Naive thymus-derived CD8-positive, alpha-beta T cell (primary cell): ENCODE measurements around the gene MRPL34. TPM values are rescaled to one million over a fixed set of nuclear protein-coding genes. Genes with fewer than 3 reads are reported as not detected.

Source experiments
- ATAC-seq, 2 donors: fragments of 150-1000 bp; cut with Tn5 transposase in 1 of 2; sonication (Bioruptor Pico), chemical (Tn5 transposase) in 1 of 2; 1 replicate in 1 of 2; 2 replicates in 1 of 2; pipeline ENCODE4 v1.10.0; 2021; ENCODE audit warnings: mild to moderate bottlenecking in 2 of 2, moderate library complexity in 2 of 2
- POLR2A ChIA-PET: fragments of 350-600 bp; sonication (Branson Sonifier 250); formaldehyde crosslinking; loops from one replicate; lab custom pipeline; 2021; ENCODE audit warnings: antibody characterized with exemption; lab: Charles Lee
- DNase-seq, 10 donors: peaks; one replicate each; pipeline versions ENCODE4 v3.0.0 to v3.0.0-alpha.2; 2020 to 2022
- H3K27ac Mint-ChIP-seq, 10 donors: one replicate each; pipeline ENCODE4 v1.8.0; 2020 to 2022; ENCODE audit warnings: mild to moderate bottlenecking in 10 of 10, mixed read lengths in 10 of 10, moderate library complexity in 4 of 10, inconsistent platforms in 1 of 10
- H3K27me3 Mint-ChIP-seq, 5 donors: one replicate each; pipeline ENCODE4 v1.8.0; 2021 to 2022; ENCODE audit warnings: mixed read lengths in 5 of 5
- H3K36me3 Mint-ChIP-seq, 3 donors: one replicate each; pipeline ENCODE4 v1.8.0; 2020 to 2022; ENCODE audit warnings: mixed read lengths in 3 of 3, mild to moderate bottlenecking in 2 of 3, inconsistent platforms in 1 of 3
- H3K4me1 Mint-ChIP-seq, 4 donors: one replicate each; pipeline ENCODE4 v1.8.0; 2021 to 2022; ENCODE audit warnings: mixed read lengths in 4 of 4
- H3K4me3 Mint-ChIP-seq, 10 donors: one replicate each; pipeline ENCODE4 v1.8.0; 2020 to 2022; ENCODE audit warnings: mild to moderate bottlenecking in 10 of 10, mixed read lengths in 10 of 10, moderate library complexity in 6 of 10, inconsistent platforms in 1 of 10
- H3K9me3 Mint-ChIP-seq, 9 donors: one replicate each; pipeline ENCODE4 v1.8.0; 2020 to 2022; ENCODE audit warnings: mixed read lengths in 9 of 9, mild to moderate bottlenecking in 3 of 9, inconsistent platforms in 1 of 9, moderate library complexity in 1 of 9
- polyA plus RNA-seq, 3 donors: library from polyadenylated mRNA; unstranded; fragments of 300-500 nt; fragmentation: Illumina TruSeq; gene quantifications; one replicate each; pipeline ENCODE4 v1.2.3, GENCODE V29; 2021
- total RNA-seq, 8 experiments: library from RNA in 2 of 8; stranded (reverse) in 2 of 8; gene quantifications; one replicate each; pipeline ENCODE4 v1.2.3 and lab custom pipeline; 2021 to 2026

MRPL34 gene
- total and polyA plus RNA-seq, 5 experiments from 2014 or later, result 69.3 to 221 (median 216) TPM

DNA sequence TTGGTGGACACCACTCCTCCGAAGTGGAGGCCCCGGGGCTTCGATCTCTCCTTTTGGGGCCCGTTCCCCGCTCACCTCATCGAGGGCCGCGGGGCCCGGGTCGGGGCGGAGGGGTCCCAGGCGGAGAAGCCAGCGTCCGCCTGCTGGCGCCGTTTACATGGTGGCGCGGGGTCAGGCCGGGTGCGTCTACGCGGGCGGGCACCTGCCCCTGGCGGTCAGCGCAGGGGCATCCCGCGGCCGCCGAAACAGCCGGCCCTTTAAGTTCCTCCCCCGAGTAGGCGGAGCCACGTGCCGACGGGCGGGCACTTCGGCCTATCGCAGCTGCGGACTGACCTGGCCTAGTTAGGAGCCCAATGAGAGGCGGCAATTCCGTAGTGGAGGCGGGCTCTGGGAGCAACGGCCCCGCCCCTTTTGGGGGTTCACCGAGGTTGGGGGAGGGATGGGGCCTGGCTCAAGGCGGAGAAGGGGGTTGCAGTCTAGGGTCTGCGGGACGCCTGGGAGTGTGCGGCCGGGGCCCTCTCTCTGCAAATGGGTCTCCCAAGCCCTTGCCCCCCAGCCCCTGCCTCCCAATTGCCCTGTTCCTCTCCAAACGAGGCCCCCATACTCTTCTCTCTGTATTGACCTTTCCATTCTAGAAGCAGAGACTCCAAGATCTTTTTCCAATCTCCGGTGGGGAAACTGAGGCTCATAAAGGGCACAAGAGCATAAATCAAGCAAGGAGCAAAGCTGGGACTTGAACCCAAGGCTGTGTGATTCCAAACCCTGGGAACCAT lies 2.3 kb upstream of the MRPL34 start, which contains the start of gene ABHD8:
ABHD8 (minus strand) TSS at position 259 of the 773 bp plus-strand sequence. CDS start 1,809 bp downstream, outside the sequence.
- peaks cover 0 to 8% (median 5%) of the 10 kb centered on the region in 3 donors for H3K36me3 Mint-ChIP-seq
- DNase-seq, result peak; percentile 90 to 97 (median 92)
- peaks cover 19 to 56% (median 42%) of the 10 kb centered on the region in 4 donors for H3K4me1 Mint-ChIP-seq
- H3K27me3 Mint-ChIP-seq, result no peaks in the 10 kb centered on the region
- H3K4me3 Mint-ChIP-seq, result peak within 1 kb of the TSS; percentile 73 to 86 (median 81)
- peak; percentile 76 to 81 for ATAC-seq
- peak within 1 kb of the TSS; percentile 31 to 88 (median 71) for H3K27ac Mint-ChIP-seq
- POLR2A ChIA-PET, result interaction anchor here (0.5 to 2.2 kb wide), 11 partner anchors 10 to 800 kb away, joined by 3 to 12 read pairs (median 4); partner anchors contain the start of genes ANO8 and RPL18A
- no peaks in the 10 kb centered on the region for H3K9me3 Mint-ChIP-seq

DNA sequence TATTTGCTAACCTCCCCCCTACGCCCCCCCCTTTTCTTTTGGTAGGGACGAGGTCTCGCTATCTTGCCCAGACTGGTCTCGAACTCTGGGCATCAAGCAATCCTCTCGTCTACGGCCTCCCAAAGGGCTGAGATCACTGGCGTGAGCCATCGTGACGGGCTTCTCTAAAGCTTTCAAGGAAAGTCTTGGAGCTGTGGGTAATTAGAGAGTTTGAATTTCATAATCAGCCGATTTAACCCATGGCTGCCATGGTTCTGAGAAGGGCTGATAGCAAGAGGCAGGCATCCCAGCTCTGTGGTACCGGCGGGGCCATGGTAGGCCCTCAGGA lies 1.8 kb upstream of the MRPL34 start:
- Mint-ChIP-seq H3K9me3 (no peaks in the 10 kb centered on the region), H3K36me3 (peaks cover 0 to 5% (median under 1%) of the 10 kb centered on the region in 3 donors), H3K4me3 (peak overlapping the region; percentile 58 to 86 (median 80)), H3K27me3 (no peaks in the 10 kb centered on the region), H3K4me1 (peaks cover 19 to 57% (median 43%) of the 10 kb centered on the region in 4 donors), H3K27ac (peak overlapping the region in 6 of 10 donors; percentile 59 to 88 (median 78))
- POLR2A ChIA-PET, result interaction anchor here (0.5 to 2.8 kb wide), 13 partner anchors 11 to 800 kb away, joined by 3 to 16 read pairs (median 4); partner anchors contain the start of genes ANO8, BABAM1 and RPL18A
- DNase-seq, result no peak
- ATAC-seq, result no peak

DNA sequence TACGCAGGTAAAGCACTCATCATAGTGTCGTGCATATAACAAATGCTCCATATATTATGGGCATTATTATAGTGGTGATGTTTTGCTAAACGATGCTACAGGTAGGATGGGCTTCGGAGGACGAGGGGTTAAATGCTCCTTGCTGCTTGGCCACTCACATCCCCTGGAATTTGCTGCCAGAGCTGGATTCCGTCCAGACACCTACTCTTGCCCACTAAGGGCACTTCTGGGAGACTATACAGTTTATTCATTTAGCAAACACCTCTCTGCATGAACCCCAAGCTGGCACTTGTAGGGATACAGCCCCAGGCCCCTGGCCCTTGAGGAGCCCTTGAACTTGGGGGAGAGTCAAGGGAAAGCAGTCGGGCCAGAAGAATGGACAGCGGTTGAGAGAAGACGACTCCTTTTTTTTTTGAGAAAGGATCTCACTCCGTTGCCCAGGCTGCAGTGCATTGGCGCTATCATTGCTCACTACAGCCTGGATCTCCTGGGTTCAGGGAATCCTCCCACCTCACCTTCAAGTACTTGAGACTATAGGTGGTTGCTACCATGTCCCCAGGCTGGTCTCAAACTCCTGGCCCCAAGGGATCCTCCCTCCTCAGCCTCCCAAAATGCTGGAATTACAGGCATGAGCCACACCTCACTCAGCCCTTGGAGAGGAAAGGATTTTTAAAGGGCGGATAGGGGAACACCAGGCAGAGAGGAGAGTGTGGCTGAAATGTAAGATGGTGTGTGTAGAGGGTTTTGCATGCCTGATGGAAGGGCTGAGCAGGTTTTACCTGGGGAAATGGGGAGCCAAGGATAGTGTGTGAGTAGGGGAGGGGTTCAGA lies 1.1 kb upstream of the MRPL34 start:
- ATAC-seq (no peak), DNase-seq (no peak)
- Mint-ChIP-seq H3K27me3 (no peaks in the 10 kb centered on the region), H3K27ac (peak overlapping the region; percentile 41 to 96 (median 89)), H3K9me3 (no peaks in the 10 kb centered on the region), H3K4me3 (peak overlapping the region; percentile 64 to 94 (median 90)), H3K36me3 (peaks cover 0 to 4% (median 0%) of the 10 kb centered on the region in 3 donors), H3K4me1 (peaks cover 23 to 63% (median 49%) of the 10 kb centered on the region in 4 donors)
- POLR2A ChIA-PET, result interaction anchor here (0.7 to 2.8 kb wide), 20 partner anchors 10 to 793 kb away, joined by 3 to 16 read pairs (median 4); partner anchors contain the start of genes ANO8, BABAM1, MVB12A and USE1

DNA sequence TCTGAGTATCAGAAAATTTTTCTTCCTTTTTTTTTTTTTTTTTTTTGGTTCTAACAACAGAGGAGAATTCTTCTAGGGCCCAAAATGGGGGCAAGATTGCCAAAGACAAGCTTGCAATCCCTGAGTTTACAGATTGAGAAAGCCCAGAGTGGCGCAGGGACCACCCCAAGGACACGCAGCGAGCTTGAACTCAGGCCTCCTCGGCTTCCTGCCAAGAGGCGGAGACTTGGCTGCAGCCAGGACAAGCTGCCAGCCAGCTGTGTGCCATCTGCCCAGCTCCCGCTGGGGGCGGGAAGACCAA lies 506 bp upstream of the MRPL34 start:
- peak overlapping the region; percentile 41 to 96 (median 92) for H3K27ac Mint-ChIP-seq
- POLR2A ChIA-PET, result interaction anchor here (0.7 to 2.8 kb wide), 16 partner anchors 10 to 792 kb away, joined by 3 to 16 read pairs (median 5); partner anchors contain the start of genes ANO8, BABAM1, MVB12A and USE1
- H3K27me3 Mint-ChIP-seq, result no peaks in the 10 kb centered on the region
- H3K9me3 Mint-ChIP-seq, result no peaks in the 10 kb centered on the region
- H3K4me3 Mint-ChIP-seq, result peak overlapping the region; percentile 82 to 94 (median 91)
- no peak for DNase-seq
- H3K4me1 Mint-ChIP-seq, result peaks cover 25 to 64% (median 53%) of the 10 kb centered on the region in 4 donors
- ATAC-seq, result no peak
- no peaks in the 10 kb centered on the region for H3K36me3 Mint-ChIP-seq

DNA sequence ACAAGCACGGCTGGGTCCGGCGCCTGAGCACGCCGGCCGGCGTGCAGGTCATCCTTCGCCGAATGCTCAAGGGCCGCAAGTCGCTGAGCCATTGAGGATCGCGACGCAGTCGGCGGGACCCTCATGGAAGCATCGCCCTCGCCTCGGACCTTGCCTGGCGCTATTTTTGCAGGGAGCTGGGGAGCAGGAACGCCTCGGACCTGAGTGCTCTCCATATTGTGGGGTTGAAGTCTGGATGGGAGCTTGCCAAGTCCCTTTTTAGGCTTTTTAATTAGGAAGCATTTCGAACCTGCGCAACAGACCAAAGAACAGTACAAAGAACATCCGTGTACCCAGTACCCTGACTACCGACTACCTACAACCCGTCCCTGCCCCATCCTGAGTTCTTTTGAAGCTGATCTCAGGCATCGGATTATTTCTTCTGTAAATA lies 628 bp downstream of the MRPL34 start:
- peak overlapping the region; percentile 82 to 94 (median 91) for H3K4me3 Mint-ChIP-seq
- no peaks in the 10 kb centered on the region for H3K27me3 Mint-ChIP-seq
- no peak for DNase-seq
- H3K4me1 Mint-ChIP-seq, result peaks cover 30 to 67% (median 63%) of the 10 kb centered on the region in 4 donors
- POLR2A ChIA-PET, result interaction anchor here (0.7 to 2.8 kb wide), 9 partner anchors 9 to 1857 kb away, joined by 4 to 10 read pairs (median 4); partner anchors contain the start of gene BABAM1
- peak overlapping the region in 9 of 10 donors; percentile 69 to 94 (median 93) for H3K27ac Mint-ChIP-seq
- H3K36me3 Mint-ChIP-seq, result peaks cover 0 to 1% (median 0%) of the 10 kb centered on the region in 3 donors
- no peak for ATAC-seq
- no peaks in the 10 kb centered on the region for H3K9me3 Mint-ChIP-seq

DNA sequence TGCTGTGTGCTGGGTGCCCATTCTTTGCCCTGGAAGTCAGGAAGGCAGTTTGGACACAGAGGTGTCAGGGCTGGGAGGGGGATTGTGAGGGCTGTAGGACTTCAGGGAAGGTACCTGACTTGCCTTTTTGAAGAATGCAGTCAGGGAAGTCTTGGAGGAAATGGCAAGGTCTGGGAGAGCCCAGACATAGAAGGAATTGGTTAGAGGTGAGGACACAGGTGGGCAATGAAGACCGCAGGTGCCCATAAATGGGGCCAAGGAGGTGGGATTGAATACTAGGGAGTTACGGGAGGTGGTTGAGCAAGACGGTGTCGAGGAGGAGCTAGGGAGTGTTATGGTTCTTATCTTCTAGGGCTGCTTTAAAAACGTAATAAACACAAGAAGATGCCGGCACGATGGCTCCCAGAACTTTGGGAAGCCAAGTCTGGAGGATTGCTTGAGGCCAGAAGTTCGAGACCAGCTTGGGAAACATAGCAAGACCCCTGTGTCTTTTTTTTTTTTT lies 2.3 kb downstream of the MRPL34 start:
- peak overlapping the region in 7 of 10 donors; percentile 24 to 79 (median 74) for H3K27ac Mint-ChIP-seq
- ATAC-seq, result no peak
- no peaks in the 10 kb centered on the region for H3K9me3 Mint-ChIP-seq
- no peak for DNase-seq
- no peaks in the 10 kb centered on the region for H3K27me3 Mint-ChIP-seq
- POLR2A ChIA-PET, result interaction anchor here (0.6 to 2.3 kb wide), 5 partner anchors 16 to 177 kb away, joined by 3 to 21 read pairs (median 4); partner anchors contain the start of gene MVB12A
- H3K4me3 Mint-ChIP-seq, result peak overlapping the region; percentile 27 to 94 (median 57)
- H3K4me1 Mint-ChIP-seq, result peaks cover 31 to 67% (median 63%) of the 10 kb centered on the region in 4 donors
- H3K36me3 Mint-ChIP-seq, result peaks cover 0 to 7% (median 0%) of the 10 kb centered on the region in 3 donors

DNA sequence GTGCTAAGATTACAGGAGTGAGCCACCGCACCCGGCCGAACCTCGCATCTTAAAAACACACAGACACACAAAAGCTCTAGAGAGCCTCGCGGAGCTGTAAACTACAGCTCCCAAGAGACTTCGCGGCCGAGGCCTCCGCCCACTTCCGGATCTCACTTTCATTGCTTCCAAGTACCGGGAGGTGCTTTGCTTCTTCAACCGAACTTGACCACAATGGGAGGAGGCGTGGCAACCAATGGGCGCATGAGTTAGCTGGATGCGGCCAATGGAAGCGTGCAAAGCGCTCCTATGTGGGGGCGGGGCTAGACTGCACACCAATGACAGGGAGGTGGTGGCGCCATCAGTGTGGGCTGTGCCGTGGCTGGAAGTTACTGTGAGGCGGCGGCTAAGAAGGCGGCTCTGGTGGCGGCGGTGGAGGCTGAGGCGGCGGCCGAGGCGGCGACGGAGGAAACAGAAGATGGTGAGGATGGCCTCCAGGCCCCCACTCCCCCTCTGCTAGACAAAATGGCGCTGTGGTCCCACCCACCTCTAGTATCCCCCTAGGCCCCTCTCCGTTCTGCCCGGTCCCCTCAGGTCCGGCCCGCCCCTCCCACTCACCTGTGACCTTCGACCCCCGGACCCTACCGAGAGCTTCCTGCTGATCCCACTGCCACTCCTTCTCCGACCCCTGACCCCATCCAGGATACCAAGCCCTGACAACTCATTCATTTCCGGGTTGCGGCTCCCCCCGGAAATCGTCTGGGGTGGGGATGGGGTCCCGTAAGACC lies 3.7 kb downstream of the MRPL34 start, which contains the start of gene DDA1:
DDA1 (plus strand) TSS at position 366 of the 767 bp plus-strand sequence; CDS start at position 458, 92 bp downstream.
- peaks cover 0 to 16% (median 0%) of the 10 kb centered on the region in 3 donors for H3K36me3 Mint-ChIP-seq
- no peaks in the 10 kb centered on the region for H3K27me3 Mint-ChIP-seq
- no peaks in the 10 kb centered on the region for H3K9me3 Mint-ChIP-seq
- peaks cover 28 to 56% (median 54%) of the 10 kb centered on the region in 4 donors for H3K4me1 Mint-ChIP-seq
- ATAC-seq, result peak; percentile 82 to 88
- H3K4me3 Mint-ChIP-seq, result peak within 1 kb of the TSS; percentile 93 to 100 (median 98)
- POLR2A ChIA-PET, result interaction anchor here (0.5 to 2.3 kb wide), 21 partner anchors 8 to 1799 kb away, joined by 3 to 36 read pairs (median 4); partner anchors contain the start of genes ANO8, BABAM1, HAUS8 and MVB12A
- H3K27ac Mint-ChIP-seq, result peak within 1 kb of the TSS; percentile 87 to 98 (median 95)
- DNase-seq, result peak; percentile 92 to 100 (median 99)

DNA sequence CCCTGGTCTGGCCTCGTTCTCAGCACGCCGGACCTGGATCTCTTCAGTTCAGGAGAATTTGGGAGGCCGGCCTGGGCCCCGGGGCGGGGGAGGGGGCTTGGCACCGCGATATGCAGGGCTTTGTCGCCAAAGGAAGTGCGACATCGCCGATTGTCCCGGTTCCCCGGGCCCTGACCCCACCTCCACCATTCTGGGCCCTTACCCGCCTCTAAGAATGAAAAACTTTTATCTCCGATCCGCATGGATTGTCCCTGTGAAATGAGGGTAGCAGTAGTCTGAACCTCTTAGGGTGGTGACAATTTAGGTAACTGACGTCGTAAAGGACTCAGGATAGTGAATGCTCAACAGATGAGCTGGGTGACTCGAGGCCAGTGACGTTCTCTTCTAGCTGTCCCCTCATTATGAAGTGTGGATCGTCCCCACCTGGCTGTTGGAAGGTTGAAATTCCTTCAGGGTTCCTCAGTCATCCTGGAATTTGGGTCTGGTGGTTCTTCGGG lies 4.3 kb downstream of the MRPL34 start:
- POLR2A ChIA-PET, result interaction anchor here (1.2 to 2.1 kb wide), 5 partner anchors 11 to 234 kb away, joined by 3 to 36 read pairs (median 5); partner anchors contain the start of genes ANO8, BABAM1, HAUS8 and MYO9B
- Mint-ChIP-seq H3K4me3 (peak overlapping the region; percentile 93 to 100 (median 98)), H3K36me3 (peaks cover 0 to 19% (median 0%) of the 10 kb centered on the region in 3 donors), H3K9me3 (no peaks in the 10 kb centered on the region), H3K27me3 (no peaks in the 10 kb centered on the region), H3K27ac (peak overlapping the region; percentile 80 to 98 (median 95)), H3K4me1 (peaks cover 24 to 50% (median 48%) of the 10 kb centered on the region in 4 donors)
- ATAC-seq, result no peak
- DNase-seq, result peak in 1 of 10 donors; percentile 34

DNA sequence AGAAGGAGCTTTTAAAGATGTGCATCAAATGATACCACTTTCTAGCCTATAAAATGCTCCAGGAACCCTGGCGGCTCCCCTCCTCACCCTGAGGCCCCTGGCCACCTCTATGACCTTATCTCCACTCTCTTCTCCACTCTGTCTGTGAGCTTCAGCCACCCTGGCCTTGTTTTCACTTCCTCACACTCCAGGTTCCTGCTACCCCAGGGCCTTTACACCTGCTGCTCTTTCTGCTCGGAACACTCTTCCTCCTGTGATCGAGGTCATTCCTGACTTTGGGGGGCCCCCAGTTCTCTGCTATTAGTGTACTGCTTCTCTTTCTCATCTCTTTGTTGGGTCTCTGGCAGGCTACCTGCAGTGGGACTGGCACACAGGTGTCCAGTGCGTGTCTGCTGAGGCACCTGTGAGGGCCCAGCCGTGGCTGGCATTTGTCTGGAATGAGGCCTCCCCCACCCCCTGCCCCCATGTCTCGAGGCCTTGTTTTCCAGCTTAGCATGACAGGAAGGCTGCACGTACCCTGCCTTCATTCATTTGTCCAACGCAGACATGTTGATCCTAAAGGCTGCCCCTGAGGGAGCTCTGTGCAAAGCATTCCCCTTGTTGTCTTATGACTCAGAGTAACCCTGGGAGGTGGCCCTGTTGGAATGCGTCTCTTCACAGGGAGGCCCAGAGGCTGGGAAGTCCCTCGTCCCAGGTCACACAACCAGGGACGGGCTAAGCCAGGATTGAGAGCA lies 6.0 kb downstream of the MRPL34 start:
- POLR2A ChIA-PET, result no interaction called here
- peak overlapping the region in 6 of 10 donors; percentile 19 to 87 (median 76) for H3K27ac Mint-ChIP-seq
- ATAC-seq, result no peak
- peaks cover 25 to 44% (median 38%) of the 10 kb centered on the region in 4 donors for H3K4me1 Mint-ChIP-seq
- H3K9me3 Mint-ChIP-seq, result no peaks in the 10 kb centered on the region
- H3K27me3 Mint-ChIP-seq, result no peaks in the 10 kb centered on the region
- peak overlapping the region; percentile 38 to 100 (median 58) for H3K4me3 Mint-ChIP-seq
- no peak for DNase-seq
- H3K36me3 Mint-ChIP-seq, result peaks cover 0 to 33% (median 6%) of the 10 kb centered on the region in 3 donors
